Measurements from ENCODE around the gene MRPL17. TPM values are rescaled to one million over a fixed set of nuclear protein-coding genes. Genes with fewer than 3 reads are reported as not detected.
"Not testable (repeated sequence)": the region's sequence is repeated elsewhere in the genome, so short reads cannot be mapped to it uniquely, and the experiment has no call there.

Gene MRPL17
- polyA plus RNA-seq, 6 donors from 2014 or later = 9.7 to 16.0 (median 11.7) TPM

- H3K4me3 Mint-ChIP-seq = no peak overlapping the region
Observed at GRCh38 chr11:6695377-6695776, 12.2 kb upstream of the MRPL17 start.

GRCh38 chr11:6694229-6694535 is 11.0 kb upstream of the MRPL17 start:
- Mint-ChIP-seq H3K9me3 (peaks cover 0 to 1% (median 0%) of the 10 kb centered on the region in 7 donors), H3K36me3 (no peaks in the 10 kb centered on the region), H3K27ac (peak overlapping the region in 1 of 6 donors; percentile 33), H3K4me3 (no peak overlapping the region), H3K4me1 (peaks cover 0 to 9% (median 4%) of the 10 kb centered on the region in 3 donors), H3K27me3 (no peaks in the 10 kb centered on the region)
- ATAC-seq (ENCODE audit: low read depth in 2 of 2) (no peak), DNase-seq (no peak)

More at GRCh38 chr11:6695377-6695776, 12.2 kb upstream of the MRPL17 start:
- ATAC-seq (ENCODE audit: low read depth in 2 of 2) = no peak
- Mint-ChIP-seq H3K27ac (no peak overlapping the region), H3K36me3 (no peaks in the 10 kb centered on the region), H3K9me3 (no peaks in the 10 kb centered on the region), H3K4me1 (peaks cover 0 to 12% (median 4%) of the 10 kb centered on the region in 3 donors), H3K27me3 (no peaks in the 10 kb centered on the region)
- DNase-seq = no peak

- H3K27me3 Mint-ChIP-seq = no peaks in the 10 kb centered on the region
- ATAC-seq (ENCODE audit: low read depth in 2 of 2) (no peak), DNase-seq (no peak)
- H3K4me3 Mint-ChIP-seq = peak overlapping the region in 1 of 8 donors; percentile 10
- peak overlapping the region in 3 of 6 donors; percentile 33 to 75 (median 66) for H3K27ac Mint-ChIP-seq
- H3K9me3 Mint-ChIP-seq = peaks cover 0 to 2% (median 0%) of the 10 kb centered on the region in 7 donors
- no peaks in the 10 kb centered on the region for H3K36me3 Mint-ChIP-seq
- H3K4me1 Mint-ChIP-seq = peaks cover 0 to 8% (median 4%) of the 10 kb centered on the region in 3 donors
Observed at GRCh38 chr11:6693342-6694228, 10.4 kb upstream of the MRPL17 start.

GRCh38 chr11:6692128-6692527 is 9.0 kb upstream of the MRPL17 start:
- Mint-ChIP-seq H3K36me3 (no peaks in the 10 kb centered on the region), H3K9me3 (peaks cover 0 to 2% (median 0%) of the 10 kb centered on the region in 7 donors), H3K27ac (no peak overlapping the region), H3K4me3 (no peak overlapping the region), H3K4me1 (peaks cover 0 to 4% (median 4%) of the 10 kb centered on the region in 3 donors), H3K27me3 (peaks cover 0 to 4% (median 0%) of the 10 kb centered on the region in 3 donors)
- DNase-seq (no peak), ATAC-seq (ENCODE audit: low read depth in 2 of 2) (no peak)

- not testable (repeated sequence) for H3K27ac Mint-ChIP-seq; H3K4me3 Mint-ChIP-seq; H3K36me3 Mint-ChIP-seq; H3K4me1 Mint-ChIP-seq; H3K9me3 Mint-ChIP-seq; DNase-seq; ATAC-seq (ENCODE audit: low read depth in 2 of 2)
- peaks cover 0 to 16% (median 0%) of the 10 kb centered on the region in 3 donors for H3K27me3 Mint-ChIP-seq
Observed at GRCh38 chr11:6690431-6691132, 7.4 kb upstream of the MRPL17 start.

- no peak overlapping the region for H3K4me3 Mint-ChIP-seq
- no peak for ATAC-seq (ENCODE audit: low read depth in 2 of 2)
- H3K36me3 Mint-ChIP-seq = no peaks in the 10 kb centered on the region
- peaks cover 0 to 16% (median 0%) of the 10 kb centered on the region in 3 donors for H3K27me3 Mint-ChIP-seq
- peaks cover 0 to 2% (median 0%) of the 10 kb centered on the region in 7 donors for H3K9me3 Mint-ChIP-seq
- DNase-seq = no peak
- peaks cover 9 to 13% (median 10%) of the 10 kb centered on the region in 3 donors for H3K4me1 Mint-ChIP-seq
- no peak overlapping the region for H3K27ac Mint-ChIP-seq
Observed at GRCh38 chr11:6687876-6688275, 4.7 kb upstream of the MRPL17 start.

GRCh38 chr11:6686006-6686405 is 2.9 kb upstream of the MRPL17 start:
- peaks cover 0 to 2% (median 0%) of the 10 kb centered on the region in 7 donors for H3K9me3 Mint-ChIP-seq
- H3K4me3 Mint-ChIP-seq = peak overlapping the region in 2 of 8 donors; percentile 17 to 71
- ATAC-seq (ENCODE audit: low read depth in 2 of 2) (no peak), DNase-seq (no peak)
- no peaks in the 10 kb centered on the region for H3K36me3 Mint-ChIP-seq
- no peak overlapping the region for H3K27ac Mint-ChIP-seq
- peaks cover 0 to 16% (median 0%) of the 10 kb centered on the region in 3 donors for H3K27me3 Mint-ChIP-seq
- peaks cover 20 to 30% (median 25%) of the 10 kb centered on the region in 3 donors for H3K4me1 Mint-ChIP-seq

- peaks cover 24 to 40% (median 29%) of the 10 kb centered on the region in 3 donors for H3K4me1 Mint-ChIP-seq
- not testable (repeated sequence) for ATAC-seq (ENCODE audit: low read depth in 2 of 2); H3K9me3 Mint-ChIP-seq; DNase-seq; H3K36me3 Mint-ChIP-seq
- peaks cover 0 to 16% (median 0%) of the 10 kb centered on the region in 3 donors for H3K27me3 Mint-ChIP-seq
- peak overlapping the region in 4 of 6 donors; percentile 70 to 99 (median 96) for H3K27ac Mint-ChIP-seq
- H3K4me3 Mint-ChIP-seq = peak overlapping the region; percentile 96 to 100 (median 99)
Observed at GRCh38 chr11:6684068-6684467, 928 bp upstream of the MRPL17 start.

GRCh38 chr11:6682591-6682935 is 577 bp downstream of the MRPL17 start:
- H3K4me1 Mint-ChIP-seq = peaks cover 24 to 40% (median 32%) of the 10 kb centered on the region in 3 donors
- no peaks in the 10 kb centered on the region for H3K36me3 Mint-ChIP-seq
- ATAC-seq (ENCODE audit: low read depth in 2 of 2) (no peak), DNase-seq (no peak)
- H3K27ac Mint-ChIP-seq = peak overlapping the region; percentile 95 to 99 (median 98)
- H3K9me3 Mint-ChIP-seq = no peaks in the 10 kb centered on the region
- peaks cover 0 to 16% (median 0%) of the 10 kb centered on the region in 3 donors for H3K27me3 Mint-ChIP-seq
- H3K4me3 Mint-ChIP-seq = peak overlapping the region; percentile 96 to 100 (median 99)

- peak overlapping the region; percentile 96 to 100 (median 99) for H3K4me3 Mint-ChIP-seq
- no peak for DNase-seq
- H3K27me3 Mint-ChIP-seq = peaks cover 0 to 10% (median 0%) of the 10 kb centered on the region in 3 donors
- no peak for ATAC-seq (ENCODE audit: low read depth in 2 of 2)
- no peaks in the 10 kb centered on the region for H3K36me3 Mint-ChIP-seq
- H3K4me1 Mint-ChIP-seq = peaks cover 24 to 40% (median 32%) of the 10 kb centered on the region in 3 donors
- no peaks in the 10 kb centered on the region for H3K9me3 Mint-ChIP-seq
- peak overlapping the region in 3 of 6 donors; percentile 78 to 82 (median 80) for H3K27ac Mint-ChIP-seq
Observed at GRCh38 chr11:6681949-6682348, 1.2 kb downstream of the MRPL17 start.

GRCh38 chr11:6681505-6681904 is 1.6 kb downstream of the MRPL17 start:
- H3K36me3 Mint-ChIP-seq = no peaks in the 10 kb centered on the region
- DNase-seq (no peak), ATAC-seq (ENCODE audit: low read depth in 2 of 2) (no peak)
- peaks cover 0 to 7% (median 0%) of the 10 kb centered on the region in 3 donors for H3K27me3 Mint-ChIP-seq
- peaks cover 24 to 40% (median 32%) of the 10 kb centered on the region in 3 donors for H3K4me1 Mint-ChIP-seq
- H3K27ac Mint-ChIP-seq = peak overlapping the region in 2 of 6 donors; percentile 26 to 80
- H3K4me3 Mint-ChIP-seq = peak overlapping the region in 6 of 8 donors; percentile 23 to 100 (median 98)
- no peaks in the 10 kb centered on the region for H3K9me3 Mint-ChIP-seq

GRCh38 chr11:6677018-6677417 is 6.1 kb downstream of the MRPL17 start:
- Mint-ChIP-seq H3K27me3 (no peaks in the 10 kb centered on the region), H3K4me3 (no peak overlapping the region), H3K9me3 (no peaks in the 10 kb centered on the region), H3K36me3 (no peaks in the 10 kb centered on the region), H3K4me1 (peaks cover 13 to 20% (median 19%) of the 10 kb centered on the region in 3 donors), H3K27ac (peak overlapping the region in 1 of 6 donors; percentile 33)
- ATAC-seq (ENCODE audit: low read depth in 2 of 2) (no peak), DNase-seq (no peak)

GRCh38 chr11:6674862-6675261 is 8.3 kb downstream of the MRPL17 start:
- Mint-ChIP-seq H3K9me3 (no peaks in the 10 kb centered on the region), H3K27ac (peak overlapping the region in 1 of 6 donors; percentile 48), H3K27me3 (peaks cover 0 to 10% (median 6%) of the 10 kb centered on the region in 3 donors), H3K4me1 (peaks cover 4 to 12% (median 5%) of the 10 kb centered on the region in 3 donors), H3K4me3 (no peak overlapping the region), H3K36me3 (no peaks in the 10 kb centered on the region)
- DNase-seq = no peak
- ATAC-seq (ENCODE audit: low read depth in 2 of 2) = no peak

All from naive B cell (primary cell).